Measurements from ENCODE around the gene WNT7B.

GRCh38 chr22:45997777-45998637 is 21.0 kb upstream of the WNT7B start:
- TF ChIP-seq, protein P1, sequence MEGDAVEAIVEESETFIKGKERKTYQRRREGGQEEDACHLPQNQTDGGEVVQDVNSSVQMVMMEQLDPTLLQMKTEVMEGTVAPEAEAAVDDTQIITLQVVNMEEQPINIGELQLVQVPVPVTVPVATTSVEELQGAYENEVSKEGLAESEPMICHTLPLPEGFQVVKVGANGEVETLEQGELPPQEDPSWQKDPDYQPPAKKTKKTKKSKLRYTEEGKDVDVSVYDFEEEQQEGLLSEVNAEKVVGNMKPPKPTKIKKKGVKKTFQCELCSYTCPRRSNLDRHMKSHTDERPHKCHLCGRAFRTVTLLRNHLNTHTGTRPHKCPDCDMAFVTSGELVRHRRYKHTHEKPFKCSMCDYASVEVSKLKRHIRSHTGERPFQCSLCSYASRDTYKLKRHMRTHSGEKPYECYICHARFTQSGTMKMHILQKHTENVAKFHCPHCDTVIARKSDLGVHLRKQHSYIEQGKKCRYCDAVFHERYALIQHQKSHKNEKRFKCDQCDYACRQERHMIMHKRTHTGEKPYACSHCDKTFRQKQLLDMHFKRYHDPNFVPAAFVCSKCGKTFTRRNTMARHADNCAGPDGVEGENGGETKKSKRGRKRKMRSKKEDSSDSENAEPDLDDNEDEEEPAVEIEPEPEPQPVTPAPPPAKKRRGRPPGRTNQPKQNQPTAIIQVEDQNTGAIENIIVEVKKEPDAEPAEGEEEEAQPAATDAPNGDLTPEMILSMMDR (conservative IDR thresholded peaks at IDR 0.05; ENCODE audit: low read length): no peak
- no peak for TF ChIP-seq EZH2phosphoT487 (IDR thresholded peaks at IDR 0.05; ENCODE audit: borderline replicate concordance)

All from Loucy (cell line).